ENCODE data around the gene TMEM242.

Gene TMEM242

GRCh38 chr6:157288575-157288974 is 34.7 kb downstream of the TMEM242 start:
- DNase-seq (ENCODE audit: low read depth, low spot score) = no peak

GRCh38 chr6:157287923-157288322 is 35.4 kb downstream of the TMEM242 start:
- DNase-seq (ENCODE audit: low read depth, low spot score) = no peak

- no peak for DNase-seq (ENCODE audit: low read depth, low spot score)
Observed at GRCh38 chr6:157287247-157287850, 36.0 kb downstream of the TMEM242 start.

GRCh38 chr6:157285422-157285779 is 37.9 kb downstream of the TMEM242 start:
- DNase-seq (ENCODE audit: low read depth, low spot score) = no peak

- no peak for DNase-seq (ENCODE audit: low read depth, low spot score)
Observed at GRCh38 chr6:157284738-157285421, 38.4 kb downstream of the TMEM242 start.

GRCh38 chr6:157283900-157284737 is 39.2 kb downstream of the TMEM242 start:
- no peak for DNase-seq (ENCODE audit: low read depth, low spot score)

- DNase-seq (ENCODE audit: low read depth, low spot score) = no peak
Observed at GRCh38 chr6:157283330-157283898, 39.9 kb downstream of the TMEM242 start.

- no peak for DNase-seq (ENCODE audit: low read depth, low spot score)
Observed at GRCh38 chr6:157282284-157282683, 41.0 kb downstream of the TMEM242 start.

GRCh38 chr6:157281570-157281969 is 41.7 kb downstream of the TMEM242 start:
- DNase-seq (ENCODE audit: low read depth, low spot score) = no peak

- DNase-seq (ENCODE audit: low read depth, low spot score) = no peak
Observed at GRCh38 chr6:157280947-157281346, 42.4 kb downstream of the TMEM242 start.

GRCh38 chr6:157280157-157280556 is 43.2 kb downstream of the TMEM242 start:
- DNase-seq (ENCODE audit: low read depth, low spot score) = no peak

GRCh38 chr6:157278171-157278570 is 45.1 kb downstream of the TMEM242 start:
- no peak for DNase-seq (ENCODE audit: low read depth, low spot score)

- no peak for DNase-seq (ENCODE audit: low read depth, low spot score)
Observed at GRCh38 chr6:157276731-157277130, 46.6 kb downstream of the TMEM242 start.

GRCh38 chr6:157276134-157276532 is 47.2 kb downstream of the TMEM242 start:
- no peak for DNase-seq (ENCODE audit: low read depth, low spot score)

- DNase-seq (ENCODE audit: low read depth, low spot score) = no peak
Observed at GRCh38 chr6:157274471-157275226, 48.7 kb downstream of the TMEM242 start.

- no peak for DNase-seq (ENCODE audit: low read depth, low spot score)
Observed at GRCh38 chr6:157273756-157274470, 49.4 kb downstream of the TMEM242 start.

GRCh38 chr6:157272866-157273755 is 50.2 kb downstream of the TMEM242 start:
- no peak for DNase-seq (ENCODE audit: low read depth, low spot score)

- no peak for DNase-seq (ENCODE audit: low read depth, low spot score)
Observed at GRCh38 chr6:157272372-157272771, 50.9 kb downstream of the TMEM242 start.

GRCh38 chr6:157271911-157272310 is 51.4 kb downstream of the TMEM242 start:
- DNase-seq (ENCODE audit: low read depth, low spot score) = no peak

- no peak for DNase-seq (ENCODE audit: low read depth, low spot score)
Observed at GRCh38 chr6:157271441-157271840, 51.9 kb downstream of the TMEM242 start.
